NCI-H2107 treated with DMSO at 0.1 percent for 48 hours (cell line): ENCODE measurements around the gene ARRDC3.

Experiments
- DNase-seq: peaks from one replicate; lab custom pipeline; 2025; ENCODE audit not compliant: unreplicated experiment; lab: John Stamatoyannopoulos, UW

ARRDC3 gene

DNA sequence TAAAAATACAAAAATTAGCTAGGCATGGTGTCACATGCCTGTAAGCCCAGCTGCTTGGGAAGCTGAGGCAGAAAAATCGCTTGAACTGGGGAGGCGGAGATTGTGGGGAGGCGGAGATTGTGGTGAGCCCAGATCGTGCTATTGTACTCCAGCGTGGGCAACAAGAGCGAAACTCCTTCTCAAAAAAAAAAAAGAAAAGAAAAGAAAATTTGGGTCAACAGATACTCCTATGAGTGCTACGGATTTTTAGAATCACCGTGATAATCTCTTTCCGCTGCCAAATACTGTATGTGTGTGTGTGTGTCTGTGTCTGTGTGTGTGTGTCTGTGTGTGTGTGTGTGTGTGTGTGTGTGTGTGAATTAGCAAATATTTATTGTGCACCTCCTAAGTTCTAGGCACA lies 64.4 kb downstream of the ARRDC3 start:
- DNase-seq, result no peak
